Measurements from ENCODE around the gene SLC35F1.

The SLC35F1 gene

GRCh38 chr6:117910549-117910948 is 3.5 kb downstream of the SLC35F1 start:
- H3K9me3 ChIP-seq (ENCODE audit: severe bottlenecking), result no peaks in the 10 kb centered on the region
- H3K27ac ChIP-seq, result no peak overlapping the region
- no peak for DNase-seq
- no peaks in the 10 kb centered on the region for H3K27me3 ChIP-seq (ENCODE audit: insufficient read depth, low read depth, severe bottlenecking)
- H3K36me3 ChIP-seq, result no peaks in the 10 kb centered on the region
- H3K4me3 ChIP-seq (ENCODE audit: low read depth, low read length), result no peak overlapping the region
- no peak for TF ChIP-seq CTCF (IDR thresholded peaks at IDR 0.05; ENCODE audit: low read depth, low read length)

- Histone ChIP-seq H3K27me3 (ENCODE audit: insufficient read depth, low read depth, severe bottlenecking) (no peaks in the 10 kb centered on the region), H3K9me3 (ENCODE audit: severe bottlenecking) (no peaks in the 10 kb centered on the region), H3K36me3 (no peaks in the 10 kb centered on the region), H3K27ac (no peak overlapping the region), H3K4me3 (ENCODE audit: low read depth, low read length) (no peak overlapping the region)
- DNase-seq, result no peak
- TF ChIP-seq CTCF (IDR thresholded peaks at IDR 0.05; ENCODE audit: low read depth, low read length), result no peak
Observed at GRCh38 chr6:117911150-117911549, 4.1 kb downstream of the SLC35F1 start.

GRCh38 chr6:117911660-117912059 is 4.6 kb downstream of the SLC35F1 start:
- Histone ChIP-seq H3K27me3 (ENCODE audit: insufficient read depth, low read depth, severe bottlenecking) (no peaks in the 10 kb centered on the region), H3K27ac (no peak overlapping the region), H3K9me3 (ENCODE audit: severe bottlenecking) (no peaks in the 10 kb centered on the region), H3K4me3 (ENCODE audit: low read depth, low read length) (no peak overlapping the region), H3K36me3 (no peaks in the 10 kb centered on the region)
- TF ChIP-seq CTCF (IDR thresholded peaks at IDR 0.05; ENCODE audit: low read depth, low read length), result no peak
- no peak for DNase-seq

GRCh38 chr6:117915846-117916245 is 8.8 kb downstream of the SLC35F1 start:
- Histone ChIP-seq H3K27ac (no peak overlapping the region), H3K36me3 (no peaks in the 10 kb centered on the region), H3K27me3 (ENCODE audit: insufficient read depth, low read depth, severe bottlenecking) (no peaks in the 10 kb centered on the region), H3K4me3 (ENCODE audit: low read depth, low read length) (no peak overlapping the region), H3K9me3 (ENCODE audit: severe bottlenecking) (no peaks in the 10 kb centered on the region)
- TF ChIP-seq CTCF (IDR thresholded peaks at IDR 0.05; ENCODE audit: low read depth, low read length), result no peak
- no peak for DNase-seq

- Histone ChIP-seq H3K4me3 (ENCODE audit: low read depth, low read length) (no peak overlapping the region), H3K9me3 (ENCODE audit: severe bottlenecking) (no peaks in the 10 kb centered on the region), H3K36me3 (no peaks in the 10 kb centered on the region), H3K27me3 (ENCODE audit: insufficient read depth, low read depth, severe bottlenecking) (no peaks in the 10 kb centered on the region), H3K27ac (no peak overlapping the region)
- DNase-seq, result no peak
- TF ChIP-seq CTCF (IDR thresholded peaks at IDR 0.05; ENCODE audit: low read depth, low read length), result no peak
Observed at GRCh38 chr6:117916483-117916882, 9.4 kb downstream of the SLC35F1 start.

- Histone ChIP-seq H3K27me3 (ENCODE audit: insufficient read depth, low read depth, severe bottlenecking) (no peaks in the 10 kb centered on the region), H3K27ac (no peak overlapping the region), H3K4me3 (ENCODE audit: low read depth, low read length) (no peak overlapping the region), H3K36me3 (no peaks in the 10 kb centered on the region), H3K9me3 (ENCODE audit: severe bottlenecking) (no peaks in the 10 kb centered on the region)
- DNase-seq, result no peak
- TF ChIP-seq CTCF (IDR thresholded peaks at IDR 0.05; ENCODE audit: low read depth, low read length), result no peak
Observed at GRCh38 chr6:117917176-117917575, 10.1 kb downstream of the SLC35F1 start.

Data from WERI-Rb-1 (cell line).